Stimulated activated CD4-positive, alpha-beta T cell treated with anti-CD3 and anti-CD28 coated beads, Interleukin-1b, Interleukin-23, amount 100 ng/mL, for 48 hours (primary cell): ENCODE data around the gene KRT86.
"Not testable (repeated sequence)": the region's sequence is repeated elsewhere in the genome, so short reads cannot be mapped to it uniquely, and the experiment has no call there.

Source experiments
- DNase-seq: peaks from one replicate; pipeline ENCODE4 v3.0.0-alpha.2; 2020

Gene KRT86

DNA sequence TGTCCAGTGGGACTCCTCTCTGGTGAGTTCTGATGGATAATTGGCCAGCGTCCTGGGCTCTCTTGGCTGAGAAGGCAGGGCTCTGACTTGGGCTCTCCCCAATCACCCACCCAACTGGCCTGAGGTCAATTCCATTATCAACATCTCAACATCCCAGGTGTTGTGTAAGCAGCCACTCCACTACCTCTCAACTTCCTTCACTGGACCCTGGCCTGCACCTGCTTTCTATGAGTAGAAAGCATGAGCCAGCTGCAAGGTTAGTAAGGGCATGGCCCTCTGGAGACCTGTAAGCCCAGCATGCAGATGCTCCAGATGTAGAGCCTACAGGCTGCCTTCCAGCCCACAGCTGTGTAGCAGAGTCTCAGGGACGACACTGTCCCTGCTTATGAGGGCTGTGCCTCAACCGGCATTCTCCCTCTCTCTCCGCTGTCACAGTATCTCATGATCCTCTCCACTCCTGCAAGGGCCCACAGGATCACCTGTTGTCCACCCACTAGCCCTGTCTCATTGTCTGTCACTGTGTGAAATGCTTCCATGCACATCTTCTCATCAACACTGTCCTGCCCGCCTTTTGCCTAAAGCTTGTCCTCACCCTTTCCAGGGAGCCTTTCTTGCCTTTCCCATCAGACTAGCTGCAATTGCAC lies 22.2 kb downstream of the KRT86 start:
- no peak for DNase-seq

DNA sequence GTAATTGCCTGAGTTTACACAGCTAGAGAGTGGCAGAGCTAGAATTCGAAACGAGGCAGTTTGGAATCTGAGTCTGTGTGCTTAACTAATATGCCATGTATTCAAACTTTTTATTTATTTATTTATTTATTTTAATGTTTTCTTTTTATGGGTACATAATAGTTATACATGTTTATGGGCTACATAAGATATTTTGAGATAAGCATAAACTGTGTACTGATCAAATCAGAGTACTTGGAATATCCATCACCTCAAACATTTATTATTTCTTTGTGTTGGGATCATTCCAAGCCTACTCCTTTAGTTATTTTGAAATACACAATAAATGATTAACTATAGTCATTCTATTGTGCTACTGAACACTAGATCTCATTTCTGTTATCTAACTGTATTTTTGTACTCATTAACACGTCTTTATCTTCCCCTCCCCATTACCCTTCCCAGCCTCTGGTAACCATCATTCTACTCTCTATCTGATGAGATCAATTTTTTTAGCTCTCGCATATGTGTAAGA lies 24.3 kb downstream of the KRT86 start:
- DNase-seq: no peak

DNA sequence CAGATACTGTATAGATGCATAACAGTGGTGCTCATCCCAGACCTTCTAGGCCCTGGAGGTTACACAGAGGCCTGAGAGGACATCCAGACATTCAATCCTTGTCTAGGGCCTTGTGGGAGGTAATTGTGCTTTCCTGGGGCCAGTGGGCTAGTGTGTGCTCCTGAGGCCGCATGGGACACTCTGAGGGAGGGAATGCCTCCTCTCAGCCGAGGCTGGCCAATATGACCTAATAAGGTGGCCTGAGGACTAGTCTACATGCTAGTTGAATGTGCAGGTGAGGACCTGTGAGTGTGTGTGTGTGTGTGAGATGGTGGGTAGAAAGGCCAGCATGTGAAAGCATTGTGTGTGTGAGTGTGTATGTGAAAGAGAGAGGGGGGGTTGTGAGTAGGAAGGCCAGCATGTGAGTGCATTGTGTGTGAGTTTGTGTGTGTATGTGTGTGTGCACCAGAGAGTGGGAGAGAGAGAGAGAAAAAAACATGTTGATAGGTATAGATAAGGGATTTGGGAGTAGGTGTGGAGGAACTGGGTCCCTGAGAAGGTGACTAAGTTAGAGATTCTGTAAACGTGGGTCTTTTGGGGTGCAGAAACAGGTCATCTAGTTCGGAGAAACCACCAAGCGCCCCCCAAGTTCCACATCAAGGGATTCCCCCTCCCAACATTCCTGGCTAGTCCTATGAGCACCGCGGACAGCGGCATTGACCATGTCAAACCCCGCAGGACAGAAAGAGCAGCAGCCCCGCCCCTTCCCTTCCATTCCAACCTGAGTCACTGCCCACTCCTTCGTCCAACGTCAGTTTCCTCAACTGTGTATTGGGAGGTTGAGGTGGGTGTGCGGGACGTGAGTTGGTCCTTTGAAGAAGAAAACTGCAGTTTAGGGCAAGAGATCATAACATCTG lies 26.6 kb downstream of the KRT86 start:
- DNase-seq: no peak

DNA sequence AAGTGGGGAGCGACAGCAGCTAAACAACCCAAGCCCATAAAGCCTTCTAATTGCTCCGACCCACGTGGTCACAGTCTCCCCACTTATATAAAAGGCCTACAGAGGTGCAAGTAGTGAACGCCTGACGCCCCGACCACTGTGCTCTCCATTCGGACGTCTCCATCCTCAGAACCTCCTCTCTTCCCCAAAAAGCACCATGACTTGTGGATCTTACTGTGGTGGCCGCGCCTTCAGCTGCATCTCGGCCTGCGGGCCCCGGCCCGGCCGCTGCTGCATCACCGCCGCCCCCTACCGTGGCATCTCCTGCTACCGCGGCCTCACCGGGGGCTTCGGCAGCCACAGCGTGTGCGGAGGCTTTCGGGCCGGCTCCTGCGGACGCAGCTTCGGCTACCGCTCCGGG lies 27.3 kb downstream of the KRT86 start:
- not testable (repeated sequence) for DNase-seq

DNA sequence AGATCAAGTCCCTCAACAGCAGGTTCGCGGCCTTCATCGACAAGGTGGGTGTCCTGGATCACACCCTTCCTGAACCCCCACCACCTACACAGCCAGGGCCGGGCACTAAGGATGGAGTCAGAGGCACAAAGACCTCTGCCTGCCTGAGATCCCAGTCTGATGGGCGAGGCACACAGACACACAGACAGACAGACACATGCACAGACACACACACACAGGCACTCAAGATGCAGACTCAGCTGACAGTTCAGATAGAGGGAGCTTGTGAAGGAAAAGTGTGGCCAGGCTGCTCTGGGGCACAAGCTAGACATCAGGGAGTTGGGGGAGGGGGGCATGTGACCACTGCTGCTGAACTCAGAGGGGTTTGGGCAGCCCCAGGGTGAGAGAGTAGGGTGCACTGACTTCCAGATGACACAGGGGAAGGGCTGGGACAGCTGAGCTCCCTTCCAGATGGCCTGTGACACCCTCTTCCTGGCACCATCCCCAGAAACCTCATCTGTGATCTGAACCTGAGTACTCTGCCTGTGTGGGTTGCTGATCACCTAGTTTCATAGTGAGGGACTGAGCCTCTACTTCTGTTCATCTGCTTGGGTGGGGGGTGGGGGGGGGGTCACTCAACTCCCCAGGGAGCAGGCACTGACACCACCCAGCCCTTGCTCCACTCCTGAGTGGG lies 27.9 kb downstream of the KRT86 start:
- not testable (repeated sequence) for DNase-seq

DNA sequence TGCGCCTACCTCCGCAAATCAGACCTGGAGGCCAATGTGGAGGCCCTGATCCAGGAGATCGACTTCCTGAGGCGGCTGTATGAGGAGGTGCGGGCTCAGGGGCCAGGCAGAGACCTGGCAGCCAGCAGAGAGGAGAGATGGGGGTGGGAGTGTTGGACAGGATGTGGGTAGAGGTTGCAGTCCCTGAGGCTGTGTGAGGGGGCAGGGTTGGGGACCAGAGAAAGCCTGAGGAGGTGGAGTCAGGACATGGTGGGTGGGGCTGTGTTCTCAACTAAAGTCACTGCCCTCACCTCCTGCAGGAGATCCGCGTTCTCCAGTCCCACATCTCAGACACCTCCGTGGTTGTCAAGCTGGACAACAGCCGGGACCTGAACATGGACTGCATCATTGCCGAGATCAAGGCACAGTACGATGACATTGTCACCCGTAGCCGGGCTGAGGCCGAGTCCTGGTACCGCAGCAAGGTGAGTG lies 30.5 kb downstream of the KRT86 start:
- DNase-seq: not testable (repeated sequence)

DNA sequence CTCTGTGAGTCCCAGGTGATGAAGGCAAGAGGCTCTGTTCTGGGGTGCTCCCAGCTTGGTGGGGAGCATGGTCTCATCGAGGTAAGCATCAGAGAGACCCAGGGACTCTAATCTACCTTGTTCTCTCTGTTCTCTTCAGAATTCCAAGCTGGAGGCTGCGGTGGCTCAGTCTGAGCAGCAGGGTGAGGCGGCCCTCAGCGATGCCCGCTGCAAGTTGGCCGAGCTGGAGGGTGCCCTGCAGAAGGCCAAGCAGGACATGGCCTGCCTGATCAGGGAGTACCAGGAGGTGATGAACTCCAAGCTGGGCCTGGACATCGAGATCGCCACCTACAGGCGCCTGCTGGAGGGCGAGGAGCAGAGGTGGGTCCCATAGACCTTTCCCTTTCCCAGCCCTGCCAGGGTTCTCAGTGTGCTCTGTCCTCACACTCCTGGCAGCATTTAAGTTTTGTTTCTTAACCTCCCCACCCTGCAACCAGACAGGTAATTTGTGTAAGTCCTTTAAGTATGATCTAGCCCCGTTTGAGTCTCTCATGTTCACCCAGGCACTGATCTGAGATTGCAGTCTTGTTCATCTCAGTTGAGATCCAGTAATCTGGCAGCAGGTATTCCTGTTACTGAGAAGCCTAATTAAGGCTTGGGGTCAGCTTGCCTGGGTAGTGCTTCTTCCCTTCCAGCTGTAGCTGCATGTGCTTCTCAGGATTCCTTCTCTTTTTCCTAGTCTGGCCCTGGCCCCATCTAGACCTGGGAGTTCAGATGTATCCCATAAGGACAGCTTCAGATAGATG lies 31.7 kb downstream of the KRT86 start:
- DNase-seq: no peak

DNA sequence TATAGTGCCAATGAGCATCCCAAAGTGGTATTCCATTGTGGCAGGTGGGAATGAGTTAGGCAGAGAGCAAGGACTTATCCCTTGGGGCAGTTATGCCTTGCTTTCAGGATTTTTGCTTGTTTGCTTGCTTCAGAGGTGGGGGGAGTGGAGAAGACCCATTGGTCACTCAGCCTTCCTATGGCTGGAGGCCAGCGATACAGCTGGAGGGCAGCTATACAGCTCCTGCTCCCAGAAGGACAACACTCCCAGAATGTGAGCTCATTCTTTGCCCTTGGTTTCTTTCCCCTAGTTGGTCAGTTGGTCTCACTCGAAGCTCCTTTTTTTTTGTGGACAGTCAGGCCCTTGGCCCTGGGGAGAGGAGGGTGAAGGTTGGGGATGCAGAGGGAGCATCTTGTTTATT lies 32.3 kb downstream of the KRT86 start:
- DNase-seq: no peak

DNA sequence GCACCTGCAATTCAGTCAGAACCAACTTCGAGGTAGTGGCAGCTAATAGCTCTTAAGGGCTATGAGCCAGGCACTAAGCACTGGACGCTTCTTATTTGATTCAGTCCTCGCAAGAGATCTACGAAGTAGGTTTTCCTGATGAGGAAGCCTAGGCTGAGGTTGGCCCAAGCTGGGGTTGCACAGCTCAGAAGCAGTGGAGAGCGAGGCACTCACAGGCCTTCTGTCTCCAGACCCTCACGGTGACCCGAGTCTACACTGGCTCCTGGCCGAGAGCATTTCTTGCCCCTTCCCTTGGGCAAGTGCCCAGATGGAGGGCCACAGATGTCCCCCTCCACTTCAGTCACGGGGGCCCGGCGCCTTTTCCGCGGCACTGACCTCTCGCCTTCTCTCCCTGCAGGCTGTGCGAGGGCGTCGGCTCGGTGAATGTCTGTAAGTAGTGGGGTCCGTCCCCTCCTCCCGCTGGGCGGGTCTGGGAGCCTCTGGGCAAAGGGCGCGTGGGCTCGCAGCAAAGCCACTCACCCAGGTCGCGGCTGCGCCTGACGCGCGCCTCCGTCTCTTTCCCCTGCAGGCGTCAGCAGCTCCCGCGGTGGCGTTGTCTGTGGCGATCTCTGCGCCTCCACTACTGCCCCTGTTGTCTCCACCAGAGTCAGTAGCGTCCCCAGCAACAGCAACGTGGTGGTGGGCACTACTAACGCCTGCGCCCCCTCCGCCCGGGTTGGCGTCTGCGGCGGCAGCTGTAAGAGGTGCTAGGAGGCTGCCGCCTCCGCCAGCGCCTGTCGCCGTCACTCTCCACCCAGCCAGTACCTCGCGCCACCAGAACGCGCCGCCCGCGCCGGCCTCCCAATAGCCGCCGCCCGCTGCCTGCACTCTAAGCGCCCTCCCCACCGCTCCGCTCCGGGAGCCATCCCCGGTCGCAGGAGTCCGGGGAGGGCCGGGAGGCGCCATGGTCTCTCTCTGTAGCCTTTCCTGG lies 33.7 kb downstream of the KRT86 start:
- DNase-seq: peak; percentile 51

DNA sequence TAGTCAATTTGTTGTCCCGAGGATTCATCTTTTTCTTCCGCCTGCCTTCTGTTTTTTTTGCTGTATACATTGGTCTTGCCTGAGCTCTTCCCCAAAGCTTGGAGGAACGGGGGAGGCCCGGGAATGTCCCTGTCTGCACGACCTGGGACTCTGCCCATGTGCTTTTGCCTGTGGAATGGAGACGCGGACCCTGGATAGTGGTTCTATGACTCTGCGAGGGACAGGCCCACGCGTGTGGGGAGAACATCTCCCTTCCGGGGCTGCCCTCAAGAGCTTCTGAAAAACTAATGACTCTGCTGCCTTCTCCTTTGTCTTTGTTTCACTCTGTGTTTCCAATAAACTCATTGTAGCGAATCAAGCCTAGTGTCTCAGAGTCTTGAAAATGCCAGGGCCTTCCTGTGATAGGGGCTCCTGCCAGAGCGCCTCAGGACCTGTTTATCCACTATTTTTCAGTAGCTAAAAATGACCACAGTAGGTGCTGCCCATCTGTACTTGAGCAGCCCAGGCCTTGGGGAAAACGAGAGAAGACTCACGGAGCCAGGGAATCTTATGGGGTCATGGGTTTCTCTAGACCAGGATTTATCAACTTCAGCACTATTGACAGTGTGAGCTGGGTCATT lies 34.5 kb downstream of the KRT86 start:
- DNase-seq: no peak

DNA sequence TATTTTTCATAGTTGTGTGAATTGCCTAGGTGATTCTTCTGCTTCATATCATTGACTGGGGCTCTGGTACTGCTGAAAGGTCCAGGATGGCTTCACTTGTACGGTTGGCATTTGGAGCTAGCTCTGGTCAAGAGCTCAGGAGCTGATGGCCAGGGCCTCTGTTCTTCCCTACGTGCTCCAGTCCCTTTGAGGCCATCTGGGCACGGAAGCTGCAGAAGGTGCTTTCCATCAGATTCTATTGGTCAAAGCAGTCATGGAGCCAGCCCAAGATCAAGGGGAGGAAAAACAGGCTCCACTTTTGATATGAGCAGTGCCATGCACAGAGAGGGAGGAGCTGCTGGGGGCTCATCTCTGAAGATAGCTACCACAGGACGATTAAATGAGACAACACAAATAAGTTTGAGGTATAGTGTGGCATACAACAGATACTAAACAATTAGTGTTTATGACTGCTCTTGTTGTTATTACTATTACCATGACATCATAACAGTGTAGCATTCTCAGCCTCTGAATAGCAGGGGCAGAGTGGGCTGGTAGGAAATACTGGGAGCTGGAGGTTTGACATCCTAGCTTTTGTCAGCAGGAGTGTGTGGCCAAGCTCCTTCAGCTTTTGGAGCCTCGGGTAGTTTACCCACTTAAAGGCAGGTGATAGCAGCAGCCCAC lies 36.3 kb downstream of the KRT86 start:
- DNase-seq: no peak

DNA sequence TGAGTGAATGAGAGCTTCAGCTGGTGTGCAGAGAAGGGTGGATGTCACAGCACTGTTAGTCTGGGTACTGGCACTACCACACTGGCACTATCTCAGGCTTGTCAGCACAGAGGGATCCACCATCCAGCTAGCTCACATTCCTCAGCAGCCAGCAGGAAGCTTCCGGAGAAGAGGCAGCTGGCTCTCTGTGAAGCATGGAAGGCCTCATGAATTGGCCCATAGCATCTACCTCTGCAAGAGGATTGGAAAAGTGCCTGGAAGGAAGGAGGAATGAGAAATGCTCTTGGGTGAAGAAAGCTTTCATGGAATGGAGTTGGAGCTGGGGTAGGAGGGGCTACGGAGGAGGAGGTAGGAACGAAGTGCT lies 36.8 kb downstream of the KRT86 start:
- DNase-seq: no peak

DNA sequence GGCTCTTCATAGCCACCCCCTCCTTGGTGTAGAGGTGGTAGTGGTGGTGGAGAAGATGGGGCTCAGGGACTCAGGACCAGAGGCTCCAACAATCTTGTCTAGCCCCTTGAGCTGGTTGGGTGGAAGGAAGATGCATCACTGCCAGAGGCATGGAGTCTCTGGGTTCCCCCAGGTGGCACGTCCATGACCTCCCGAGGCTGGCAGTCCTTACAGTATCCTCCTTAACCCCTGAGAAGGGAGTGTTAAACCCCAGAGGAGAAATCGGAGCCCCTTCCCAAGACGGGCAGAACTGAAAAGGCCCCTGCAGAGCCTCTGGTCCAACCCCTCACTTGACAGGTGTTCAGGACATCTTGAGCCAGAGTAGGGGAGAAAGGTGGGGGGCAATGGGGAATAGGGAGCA lies 37.6 kb downstream of the KRT86 start:
- DNase-seq: no peak

DNA sequence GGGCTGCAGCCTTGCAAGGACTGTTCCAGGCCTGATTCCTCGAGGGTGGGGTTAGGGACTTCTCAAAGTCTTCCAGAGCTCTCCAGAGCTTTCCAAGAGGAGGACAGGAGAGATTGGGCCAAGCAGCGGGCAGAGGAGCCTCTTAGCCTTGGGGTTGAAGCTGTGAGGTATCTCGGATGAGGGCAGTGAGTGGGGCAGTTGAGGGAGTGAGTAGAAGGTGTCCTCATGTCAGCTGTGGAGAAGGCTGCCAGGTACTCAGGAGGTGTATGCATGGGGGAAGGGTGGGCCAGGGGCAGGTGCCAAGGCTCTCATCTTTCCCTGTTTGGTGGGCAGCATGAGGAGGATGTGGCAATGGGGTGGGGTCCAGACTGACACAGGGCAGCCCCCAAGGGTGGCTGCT lies 39.0 kb downstream of the KRT86 start:
- DNase-seq: no peak

DNA sequence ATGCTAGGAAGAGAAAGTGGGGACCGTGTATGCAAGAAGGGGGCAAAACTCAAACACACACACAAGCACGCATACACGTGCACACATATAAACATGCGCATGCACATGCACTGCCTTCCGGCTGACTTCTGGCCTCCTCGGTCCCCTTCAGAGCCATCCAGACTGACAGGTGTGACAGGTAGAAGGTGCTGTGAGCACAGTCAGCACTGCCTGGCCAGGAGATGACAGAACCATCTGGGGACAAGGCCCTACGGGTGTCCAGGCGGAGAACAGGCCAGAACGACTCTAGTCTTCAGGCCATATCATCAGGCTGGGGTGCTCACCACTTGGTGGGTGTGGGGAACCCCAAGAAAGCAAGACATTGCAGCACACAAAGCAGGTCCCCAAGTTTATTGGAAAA lies 39.5 kb downstream of the KRT86 start:
- no peak for DNase-seq

DNA sequence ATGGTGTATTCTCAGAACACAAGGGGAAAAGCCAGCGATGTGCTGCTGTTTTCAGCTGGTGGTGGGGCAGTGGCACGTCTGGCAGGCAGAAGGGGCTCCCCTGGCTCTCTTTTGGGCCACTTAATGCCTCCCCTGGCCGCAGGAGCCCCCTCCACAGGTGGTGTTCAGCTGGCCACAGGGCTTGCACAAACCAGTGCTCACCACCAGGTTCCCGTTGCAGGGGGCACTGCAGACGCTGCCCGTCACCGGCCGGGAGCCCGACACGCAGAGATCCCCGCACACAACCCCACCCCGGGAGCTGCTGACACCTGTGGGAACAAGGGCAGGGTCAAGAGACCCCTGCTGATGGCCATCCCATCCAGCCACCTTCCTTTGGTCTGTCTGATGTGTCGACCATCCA lies 40.1 kb downstream of the KRT86 start:
- no peak for DNase-seq

DNA sequence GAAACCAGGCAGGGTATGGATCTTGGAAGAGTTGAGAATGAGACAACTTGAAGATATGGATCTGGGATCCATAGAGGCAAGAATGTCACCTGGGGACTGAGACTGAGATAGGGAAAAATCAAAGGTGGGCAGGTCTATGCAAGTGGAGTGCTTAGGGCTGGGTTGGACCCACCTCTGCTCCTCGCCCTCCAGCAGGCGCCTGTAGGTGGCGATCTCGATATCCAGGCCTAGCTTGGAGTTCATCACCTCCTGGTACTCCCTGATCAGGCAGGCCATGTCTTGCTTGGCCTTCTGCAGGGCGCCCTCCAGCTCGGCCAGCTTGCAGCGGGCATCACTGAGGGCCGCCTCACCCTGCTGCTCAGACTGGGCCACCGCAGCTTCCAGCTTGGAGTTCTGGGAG lies 41.3 kb downstream of the KRT86 start:
- DNase-seq: peak; percentile 46

DNA sequence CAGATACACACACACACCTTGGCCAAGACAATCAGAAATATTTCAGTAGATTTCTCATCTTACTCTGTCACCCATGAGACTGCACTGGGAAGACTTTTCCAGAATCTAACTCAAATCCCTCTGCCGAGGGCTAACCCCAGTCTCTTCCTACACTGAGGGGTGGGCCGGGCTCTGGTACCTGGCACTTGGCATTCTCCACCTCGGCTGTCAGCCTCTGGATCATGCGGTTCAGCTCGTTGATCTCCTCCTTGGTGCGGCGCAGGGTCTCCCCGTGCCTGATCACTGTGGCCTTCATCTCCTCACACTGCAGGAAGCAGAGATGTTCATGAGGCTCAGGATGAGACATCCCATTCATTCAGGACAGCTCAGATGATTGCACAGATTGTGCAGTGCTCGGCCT lies 41.8 kb downstream of the KRT86 start:
- DNase-seq: no peak

DNA sequence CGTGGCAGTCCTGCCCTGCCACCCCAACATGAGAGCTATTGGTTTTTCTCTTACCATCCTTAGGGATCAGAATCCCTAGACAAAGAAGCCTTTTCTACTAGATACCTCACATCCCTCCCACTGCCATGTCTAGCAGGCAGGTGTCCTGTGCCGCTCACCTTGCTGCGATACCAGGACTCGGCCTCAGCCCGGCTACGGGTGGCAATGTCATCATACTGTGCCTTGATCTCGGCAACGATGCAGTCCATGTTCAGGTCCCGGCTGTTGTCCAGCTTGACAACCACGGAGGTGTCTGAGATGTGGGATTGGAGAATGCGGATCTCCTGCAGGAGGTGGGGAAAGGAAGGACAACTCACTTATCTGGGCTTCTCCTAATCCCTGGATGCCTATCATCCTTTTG lies 42.3 kb downstream of the KRT86 start:
- no peak for DNase-seq

DNA sequence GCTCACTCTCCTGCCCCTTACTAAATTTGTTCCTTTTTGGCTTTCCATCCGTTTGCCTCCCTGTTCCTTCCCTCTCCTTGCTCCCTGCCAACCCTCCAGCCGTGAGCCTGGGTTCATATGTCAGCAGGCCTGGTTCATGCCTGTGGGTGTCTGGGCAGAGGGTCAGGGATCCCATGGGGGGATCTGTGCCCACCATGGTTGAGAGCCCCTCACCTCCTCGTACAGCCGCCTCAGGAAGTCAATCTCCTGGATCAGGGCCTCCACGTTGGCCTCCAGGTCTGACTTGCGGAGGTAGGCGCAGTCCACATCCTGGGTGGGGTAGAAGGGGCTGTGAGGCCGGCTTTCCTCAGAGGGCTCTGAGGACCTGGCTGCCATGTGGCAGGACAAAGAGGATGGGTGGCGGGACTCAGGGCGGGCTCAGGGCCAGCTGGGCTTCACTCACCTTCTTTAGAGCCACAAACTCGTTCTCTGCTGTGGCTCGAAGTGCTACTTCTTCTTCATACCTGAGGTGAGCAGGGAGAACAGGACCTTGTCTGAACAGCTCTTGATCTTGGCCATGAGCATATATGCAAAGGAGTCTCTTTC lies 43.1 kb downstream of the KRT86 start:
- no peak for DNase-seq
